Smooth muscle cell (in vitro differentiated cells): ENCODE measurements around the gene ING3. TPM values are rescaled to one million over a fixed set of nuclear protein-coding genes. Genes with fewer than 3 reads are reported as not detected.
A peak's percentile ranks its signal among the peaks of the same experiment; 100 is the strongest.

Experiments used
- DNase-seq: peaks from one replicate; lab custom pipeline; 2025; ENCODE audit not compliant: unreplicated experiment; lab: John Stamatoyannopoulos, UW
- H2AFZ ChIP-seq: fragments of 200-600 bp; sonication (generic); 2 replicates; pipeline ENCODE4 v1.6.0; 2016; ENCODE audit warnings: antibody characterized with exemption, low read depth, mild to moderate bottlenecking
- H3F3A ChIP-seq: fragments of 200-600 bp; sonication (generic); 2 replicates; pipeline ENCODE4 v1.6.0; 2017; ENCODE audit warnings: antibody characterized with exemption, low read depth
- H3K27ac ChIP-seq: fragments of 200-600 bp; sonication (generic); 2 replicates; pipeline ENCODE4 v1.5.1; 2016; ENCODE audit warnings: low read depth, mild to moderate bottlenecking
- H3K27me3 ChIP-seq: fragments of 200-600 bp; sonication (generic); 2 replicates; pipeline ENCODE4 v1.6.1; 2016; ENCODE audit warnings: low read depth, mild to moderate bottlenecking
- H3K36me3 ChIP-seq: fragments of 200-600 bp; sonication (generic); 2 replicates; pipeline ENCODE4 v1.5.1; 2016; ENCODE audit warnings: low read depth
- H3K4me1 ChIP-seq: fragments of 200-600 bp; sonication (generic); 2 replicates; pipeline ENCODE4 v1.5.1; 2016; ENCODE audit warnings: low read depth
- H3K4me2 ChIP-seq: fragments of 200-600 bp; sonication (generic); 2 replicates; pipeline ENCODE4 v1.6.0; 2016; ENCODE audit warnings: mild to moderate bottlenecking
- H3K4me3 ChIP-seq: fragments of 200-600 bp; sonication (generic); 2 replicates; pipeline ENCODE4 v1.5.1; 2016; ENCODE audit warnings: mild to moderate bottlenecking
- H3K79me2 ChIP-seq: fragments of 200-600 bp; sonication (generic); 2 replicates; pipeline ENCODE4 v1.6.0; 2016; ENCODE audit warnings: low read depth, mild to moderate bottlenecking
- H3K9ac ChIP-seq: fragments of 200-600 bp; sonication (generic); 2 replicates; pipeline ENCODE4 v1.6.0; 2016; ENCODE audit warnings: low read depth
- H3K9me3 ChIP-seq: fragments of 200-600 bp; sonication (generic); replicated peaks from 2 replicates; pipeline ENCODE4 v1.5.1; 2016; ENCODE audit warnings: low read depth
- H4K20me1 ChIP-seq: fragments of 200-600 bp; sonication (generic); 2 replicates; pipeline ENCODE4 v1.6.0; 2016; ENCODE audit warnings: low read depth
- WGBS: methylation state at CpG from one replicate; pipeline ENCODE4 v1.1.7; 2016; ENCODE audit warnings: low lambda C conversion rate; 5-methylcytosine and 5-hydroxymethylcytosine counted together
- polyA plus RNA-seq: library from polyadenylated mRNA; unstranded; fragments of >200 nt; fragmentation: Nextera tagmentation; extraction: Ambion mirVana; gene quantifications from 2 replicates; pipeline ENCODE4 v1.2.1, GENCODE V29; 2016
- total RNA-seq: library from RNA; depleted of rRNA; stranded (reverse); fragments of >200 nt; gene quantifications from 2 replicates; pipeline ENCODE4 v1.2.3, GENCODE V29; 2014
- TF ChIP-seq, protein P1 (sequence below): fragments of 200-600 bp; sonication (generic); IDR thresholded peaks from 2 replicates; pipeline ENCODE4 v1.5.1; 2017; ENCODE audit warnings: borderline replicate concordance, mild to moderate bottlenecking, antibody characterized with exemption; ENCODE audit not compliant: insufficient read depth, poor library complexity, severe bottlenecking

The ING3 gene
- total and polyA plus RNA-seq, 2 experiments from 2014 or later = 8.4 to 11.8 TPM

DNA sequence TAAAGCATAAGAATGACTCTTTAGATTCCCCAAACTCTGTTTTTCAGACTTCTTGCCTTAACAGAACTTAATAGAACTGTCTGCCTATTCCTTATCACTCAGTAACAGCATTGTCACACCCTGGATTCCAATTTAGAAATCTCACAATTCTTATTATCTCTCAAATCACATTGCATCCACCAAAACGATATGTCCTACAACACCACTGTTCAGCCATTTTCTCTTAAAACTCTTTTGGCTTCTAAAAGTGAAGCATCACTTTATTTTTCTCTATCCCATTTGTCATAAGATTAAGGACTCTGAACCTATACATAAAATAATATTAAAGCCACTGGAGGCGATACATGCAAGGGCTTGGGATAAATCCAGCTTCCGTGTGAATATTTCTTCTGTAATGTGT lies 36.7 kb downstream of the ING3 start:
- H4K20me1 ChIP-seq = no peaks in the 10 kb centered on the region
- TF ChIP-seq, protein P1, sequence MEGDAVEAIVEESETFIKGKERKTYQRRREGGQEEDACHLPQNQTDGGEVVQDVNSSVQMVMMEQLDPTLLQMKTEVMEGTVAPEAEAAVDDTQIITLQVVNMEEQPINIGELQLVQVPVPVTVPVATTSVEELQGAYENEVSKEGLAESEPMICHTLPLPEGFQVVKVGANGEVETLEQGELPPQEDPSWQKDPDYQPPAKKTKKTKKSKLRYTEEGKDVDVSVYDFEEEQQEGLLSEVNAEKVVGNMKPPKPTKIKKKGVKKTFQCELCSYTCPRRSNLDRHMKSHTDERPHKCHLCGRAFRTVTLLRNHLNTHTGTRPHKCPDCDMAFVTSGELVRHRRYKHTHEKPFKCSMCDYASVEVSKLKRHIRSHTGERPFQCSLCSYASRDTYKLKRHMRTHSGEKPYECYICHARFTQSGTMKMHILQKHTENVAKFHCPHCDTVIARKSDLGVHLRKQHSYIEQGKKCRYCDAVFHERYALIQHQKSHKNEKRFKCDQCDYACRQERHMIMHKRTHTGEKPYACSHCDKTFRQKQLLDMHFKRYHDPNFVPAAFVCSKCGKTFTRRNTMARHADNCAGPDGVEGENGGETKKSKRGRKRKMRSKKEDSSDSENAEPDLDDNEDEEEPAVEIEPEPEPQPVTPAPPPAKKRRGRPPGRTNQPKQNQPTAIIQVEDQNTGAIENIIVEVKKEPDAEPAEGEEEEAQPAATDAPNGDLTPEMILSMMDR = no peak

DNA sequence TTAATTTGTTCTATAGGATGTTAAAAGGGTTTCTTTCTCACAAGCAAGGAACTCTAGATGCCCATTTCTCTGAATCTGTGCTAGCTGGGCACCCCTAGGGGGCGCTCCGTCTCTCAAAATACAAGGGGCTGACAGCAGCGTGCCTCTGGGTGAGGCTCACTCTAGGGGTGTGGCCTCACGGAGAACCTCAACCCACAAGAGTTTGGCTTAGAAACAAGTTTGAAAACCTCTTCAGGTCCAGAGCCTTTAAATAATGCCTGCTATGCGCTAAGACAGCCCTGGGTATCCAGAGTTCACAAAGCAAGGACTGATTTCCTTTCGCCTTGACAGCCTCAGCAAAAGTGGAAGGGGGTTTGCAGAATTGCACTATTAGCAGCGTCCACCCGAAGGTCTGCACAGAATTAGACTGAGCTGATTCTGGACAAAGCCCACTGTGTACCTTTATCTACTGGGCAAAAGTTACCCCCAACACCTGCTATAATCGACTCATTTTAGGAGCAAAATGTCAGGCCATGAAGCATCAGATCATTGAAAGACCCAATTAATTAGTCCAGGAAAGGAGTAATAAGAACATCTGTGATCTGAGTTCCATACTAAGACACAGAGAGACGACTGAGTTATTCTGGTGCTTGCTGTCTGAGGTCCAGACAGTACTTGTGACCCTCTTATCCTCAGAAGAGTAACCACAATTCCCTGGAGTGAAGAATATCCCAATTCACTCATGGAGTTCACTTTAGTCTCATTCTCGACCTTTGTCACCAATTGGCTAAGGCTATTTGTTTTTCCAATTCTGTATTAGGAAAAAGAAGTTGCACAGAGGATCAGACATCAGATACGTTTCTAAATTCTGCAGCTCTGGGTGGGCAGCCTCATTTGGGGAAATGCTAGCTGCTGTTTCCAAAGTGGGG lies 37.4 kb downstream of the ING3 start:
- H4K20me1 ChIP-seq = no peaks in the 10 kb centered on the region
- TF ChIP-seq, protein P1 = peak; percentile 98
- H3K36me3 ChIP-seq = no peaks in the 10 kb centered on the region
- H3K4me3 ChIP-seq = peak overlapping the region; percentile 59
- peak overlapping the region; percentile 89 for H2AFZ ChIP-seq
- H3K27me3 ChIP-seq = no peaks in the 10 kb centered on the region
- H3K4me2 ChIP-seq = peak overlapping the region; percentile 91
- 18% methylated on average over 12 of the region's 12 CpGs for WGBS
- peaks cover 16% of the 10 kb centered on the region for H3K79me2 ChIP-seq
- peaks cover 11% of the 10 kb centered on the region for H3K4me1 ChIP-seq
- H3K9me3 ChIP-seq = no peaks in the 10 kb centered on the region
- peak overlapping the region; percentile 78 for H3K9ac ChIP-seq
- peaks cover 18% of the 10 kb centered on the region for H3F3A ChIP-seq
- DNase-seq = peak; percentile 53
- H3K27ac ChIP-seq = peak overlapping the region; percentile 90

More for the DNA sequence above, 36.7 kb downstream of the ING3 start:
- Histone ChIP-seq H3K4me2 (peak overlapping the region; percentile 91), H3F3A (peaks cover 18% of the 10 kb centered on the region), H2AFZ (no peak overlapping the region), H3K4me3 (peak overlapping the region; percentile 59), H3K36me3 (no peaks in the 10 kb centered on the region), H3K4me1 (peaks cover 11% of the 10 kb centered on the region), H3K79me2 (peaks cover 11% of the 10 kb centered on the region), H3K27me3 (no peaks in the 10 kb centered on the region), H3K9me3 (no peaks in the 10 kb centered on the region), H3K9ac (no peak overlapping the region), H3K27ac (no peak overlapping the region)
- no peak for DNase-seq
- 2% methylated on average over 3 of the region's 3 CpGs for WGBS

DNA sequence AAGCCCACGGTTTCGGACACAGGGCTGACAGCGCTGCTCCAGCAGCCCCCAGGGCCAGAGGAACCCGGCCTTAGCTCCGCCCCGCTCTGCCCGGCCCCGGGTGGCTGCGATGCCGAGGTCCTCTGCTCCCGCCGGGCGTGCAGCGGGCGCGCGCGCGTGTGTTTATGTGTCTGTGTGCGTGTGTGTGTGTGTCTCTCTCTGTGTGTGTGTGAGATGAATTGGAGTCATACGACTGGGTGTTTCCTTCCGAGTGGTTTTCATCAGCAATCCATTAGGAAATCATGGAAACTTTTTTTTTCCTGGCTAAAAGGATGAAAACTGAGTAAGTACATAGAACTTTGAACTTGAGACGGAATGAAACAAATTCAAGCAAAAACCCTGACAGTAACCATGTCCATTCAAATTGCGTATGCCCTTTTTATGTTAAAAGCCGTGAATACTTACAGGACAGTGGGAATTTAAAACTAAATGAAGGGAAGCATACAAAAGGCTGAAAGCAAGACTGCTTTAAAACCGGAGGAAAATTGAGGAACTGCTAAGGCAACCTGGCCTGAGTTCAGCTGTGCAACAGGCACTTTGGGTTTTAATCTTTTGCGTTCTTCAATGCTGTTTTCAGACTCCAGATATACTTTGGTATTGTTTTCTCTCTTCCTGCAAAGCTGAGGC lies 38.1 kb downstream of the ING3 start, which contains the start of gene CPED1:
TSS of gene CPED1 (plus strand) at position 121 of the 666 bp plus-strand sequence. CDS start 911 bp downstream, outside the sequence.
- H3K27me3 ChIP-seq = no peaks in the 10 kb centered on the region
- 4% methylated on average over 27 of the region's 27 CpGs for WGBS
- H3K9ac ChIP-seq = peak within 1 kb of the TSS; percentile 78
- peak within 1 kb of the TSS; percentile 90 for H3K27ac ChIP-seq
- peak within 1 kb of the TSS; percentile 91 for H3K4me2 ChIP-seq
- no peaks in the 10 kb centered on the region for H3K9me3 ChIP-seq
- H2AFZ ChIP-seq = peak within 1 kb of the TSS; percentile 89
- H3K79me2 ChIP-seq = peaks cover 23% of the 10 kb centered on the region
- peak within 1 kb of the TSS; percentile 59 for H3K4me3 ChIP-seq
- H3F3A ChIP-seq = peaks cover 18% of the 10 kb centered on the region
- H3K4me1 ChIP-seq = peaks cover 11% of the 10 kb centered on the region
- no peaks in the 10 kb centered on the region for H3K36me3 ChIP-seq
- H4K20me1 ChIP-seq = no peaks in the 10 kb centered on the region
- TF ChIP-seq, protein P1 = no peak
- DNase-seq = peak; percentile 46
